HEK293T (cell line): ENCODE data around the gene EPRS1.
"Not testable (repeated sequence)": the region's sequence is repeated elsewhere in the genome, so short reads cannot be mapped to it uniquely, and the experiment has no call there.

Source experiments
- CTCF ChIA-PET: fragments of 350-600 bp; formaldehyde crosslinking; extraction: SDS; loops from one replicate; lab custom pipeline; 2021; ENCODE audit warnings: antibody characterized with exemption, inconsistent platforms; lab: Yijun Ruan, JAX
- POLR2A ChIA-PET: fragments of 350-600 bp; formaldehyde crosslinking; extraction: SDS; loops from one replicate; lab custom pipeline; 2020; ENCODE audit warnings: antibody characterized with exemption, inconsistent platforms; lab: Yijun Ruan, JAX
- DNase-seq: peaks from one replicate; pipeline ENCODE4 v3.0.0; 2012; ENCODE audit warnings: mixed read lengths; ENCODE audit errors: extremely low spot score
- ARNT ChIP-seq: fragments of 450-650 bp; IDR thresholded peaks from 2 replicates; pipeline ENCODE4 v1.6.1; 2017; ENCODE audit warnings: mild to moderate bottlenecking
- BHLHE40 ChIP-seq: fragments of 450-650 bp; IDR thresholded peaks from 2 replicates; pipeline ENCODE4 v1.6.1; 2016; ENCODE audit warnings: mild to moderate bottlenecking, moderate library complexity, borderline replicate concordance
- CTBP1 ChIP-seq: fragments of 450-650 bp; IDR thresholded peaks from 2 replicates; pipeline ENCODE4 v1.6.1; 2016; ENCODE audit warnings: borderline replicate concordance
- ELF4 ChIP-seq: fragments of 450-650 bp; IDR thresholded peaks from 2 replicates; pipeline ENCODE4 v1.6.1; 2017; ENCODE audit warnings: antibody characterized with exemption
- FOXA1 ChIP-seq: fragments of 450-650 bp; IDR thresholded peaks from 2 replicates; pipeline ENCODE4 v1.6.1; 2016; ENCODE audit warnings: mild to moderate bottlenecking
- FOXK2 ChIP-seq: fragments of 450-650 bp; IDR thresholded peaks from 2 replicates; pipeline ENCODE4 v1.6.1; 2016; ENCODE audit warnings: mild to moderate bottlenecking
- FOXM1 ChIP-seq: fragments of 450-650 bp; IDR thresholded peaks from 2 replicates; pipeline ENCODE4 v1.6.1; 2017; ENCODE audit warnings: mild to moderate bottlenecking, borderline replicate concordance
- HDGF ChIP-seq: fragments of 450-650 bp; IDR thresholded peaks from 2 replicates; pipeline ENCODE4 v1.6.1; 2017; ENCODE audit warnings: antibody characterized with exemption, borderline replicate concordance
- L3MBTL2 ChIP-seq: fragments of 450-650 bp; conservative IDR thresholded peaks from 2 replicates; pipeline ENCODE4 v1.6.1; 2016; ENCODE audit warnings: mild to moderate bottlenecking
- LEF1 ChIP-seq: fragments of 450-650 bp; IDR thresholded peaks from 2 replicates; pipeline ENCODE4 v1.6.1; 2017; ENCODE audit warnings: mild to moderate bottlenecking, borderline replicate concordance
- NFRKB ChIP-seq: fragments of 450-650 bp; IDR thresholded peaks from 2 replicates; pipeline ENCODE4 v1.6.1; 2016; ENCODE audit warnings: mild to moderate bottlenecking, moderate library complexity
- PKNOX1 ChIP-seq: fragments of 450-650 bp; IDR thresholded peaks from 2 replicates; pipeline ENCODE4 v1.6.1; 2016
- SP1 ChIP-seq: fragments of 450-650 bp; IDR thresholded peaks from 2 replicates; pipeline ENCODE4 v1.6.1; 2017
- SUZ12 ChIP-seq: fragments of 450-650 bp; IDR thresholded peaks from 2 replicates; pipeline ENCODE4 v1.6.1; 2016; ENCODE audit warnings: mild to moderate bottlenecking
- TARDBP ChIP-seq: fragments of 450-650 bp; IDR thresholded peaks from 2 replicates; pipeline ENCODE4 v1.6.1; 2016
- ZNF384 ChIP-seq: fragments of 450-650 bp; IDR thresholded peaks from 2 replicates; pipeline ENCODE4 v1.6.1; 2016

EPRS1 gene

GRCh38 chr1:220086261-220086686 is 40.0 kb upstream of the EPRS1 start:
- DNase-seq, POLR2A ChIA-PET, CTCF ChIA-PET: not testable (repeated sequence)
- TF ChIP-seq ZNF384 = peak; percentile 28; the same call in 1 of the 2 replicates

DNA sequence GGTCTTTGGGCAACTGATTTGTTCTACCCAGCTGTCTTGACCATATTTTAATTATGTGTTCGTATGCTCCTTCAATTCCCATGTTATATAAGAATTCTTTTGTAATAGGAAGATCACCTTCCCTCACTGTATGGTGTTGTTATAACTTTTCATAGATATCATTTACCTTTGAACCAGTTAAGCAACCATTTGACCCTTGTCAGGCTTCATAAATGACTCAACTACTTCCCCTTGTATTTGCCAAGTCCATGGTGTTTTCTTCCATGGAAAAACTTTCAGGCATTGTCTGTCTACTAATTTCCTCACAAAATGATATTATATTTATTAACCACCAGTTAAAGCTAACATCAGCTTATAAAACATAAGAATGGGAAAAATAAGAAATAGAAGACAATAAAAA is 38.2 kb upstream of the EPRS1 start:
- POLR2A ChIA-PET = interaction anchor here (0.6 kb wide), 1 partner anchor 9 kb away, joined by 3 read pairs; the partner anchor contains the start of gene IARS2
- no peak for DNase-seq
- CTCF ChIA-PET = no interaction called here
- TF ChIP-seq L3MBTL2 (no peak), ZNF384 (no peak), LEF1 (no peak), SUZ12 (no peak), ARNT (no peak), CTBP1 (no peak), SP1 (no peak), TARDBP (no peak), FOXM1 (no peak), FOXA1 (no peak), PKNOX1 (no peak), FOXK2 (no peak), ELF4 (no peak), NFRKB (no peak)

GRCh38 chr1:220077887-220078286 is 31.6 kb upstream of the EPRS1 start:
- ChIA-PET POLR2A (no interaction called here), CTCF (no interaction called here)
- TF ChIP-seq L3MBTL2 (no peak), FOXM1 (no peak), TARDBP (no peak), LEF1 (no peak), ZNF384 (no peak), SUZ12 (no peak), FOXA1 (no peak), ARNT (no peak), HDGF (no peak), NFRKB (no peak), SP1 (no peak), CTBP1 (no peak), PKNOX1 (no peak), BHLHE40 (no peak), FOXK2 (no peak), ELF4 (no peak)
- DNase-seq = no peak

GRCh38 chr1:220076861-220077762 is 30.8 kb upstream of the EPRS1 start:
- ChIA-PET POLR2A (no interaction called here), CTCF (no interaction called here)
- no peak for DNase-seq
- no peak for TF ChIP-seq SP1
- no peak for TF ChIP-seq HDGF
- TF ChIP-seq FOXK2 = no peak
- no peak for TF ChIP-seq FOXM1

DNA sequence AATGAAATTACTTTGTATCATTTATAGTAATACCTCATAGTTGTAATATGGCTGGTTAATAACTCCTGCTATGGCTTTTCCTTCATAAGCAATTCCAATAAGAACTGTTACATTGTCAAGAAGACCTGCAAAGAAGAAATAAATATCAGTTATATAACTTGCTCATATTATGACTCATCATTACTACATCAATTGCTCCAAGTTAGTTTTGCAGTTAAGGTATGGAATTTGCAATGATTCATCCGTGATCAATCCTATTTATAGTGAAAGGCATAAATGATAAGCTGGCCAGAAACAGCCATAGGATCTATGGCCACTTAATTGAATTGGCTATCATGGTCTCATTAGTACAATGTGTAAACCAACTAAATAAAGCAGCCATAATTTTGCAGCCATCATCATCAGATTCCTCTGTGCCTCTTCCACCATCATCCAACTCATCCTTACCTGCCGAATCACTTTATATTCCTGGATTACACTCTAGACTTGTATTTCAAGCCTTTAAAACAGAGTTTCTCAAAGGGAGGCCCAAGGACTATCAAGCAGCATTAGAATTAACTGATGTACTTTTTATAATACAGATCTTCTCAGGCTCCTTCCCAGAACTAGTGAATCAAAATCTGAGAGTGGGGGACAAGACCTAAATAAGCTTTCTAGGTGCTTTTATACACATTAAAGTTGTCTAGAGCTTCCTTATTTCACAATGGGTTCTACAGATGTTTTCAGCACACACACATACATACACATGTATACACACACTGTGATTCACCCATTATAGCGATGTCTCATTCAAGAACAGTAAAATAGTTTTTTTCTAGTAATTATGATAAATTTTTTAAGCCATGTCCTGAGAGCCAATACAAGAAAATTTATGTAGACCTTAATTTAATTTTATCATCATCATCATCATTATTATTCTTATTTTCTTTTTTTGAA is 21.2 kb upstream of the EPRS1 start:
- TF ChIP-seq BHLHE40 (no peak), ZNF384 (no peak), FOXA1 (no peak), TARDBP (no peak), FOXK2 (no peak), ELF4 (no peak), PKNOX1 (no peak), NFRKB (no peak), SUZ12 (no peak), CTBP1 (no peak), SP1 (no peak), FOXM1 (no peak), HDGF (no peak), ARNT (no peak), L3MBTL2 (no peak), LEF1 (no peak)
- ChIA-PET POLR2A (no interaction called here), CTCF (no interaction called here)
- DNase-seq = no peak

DNA sequence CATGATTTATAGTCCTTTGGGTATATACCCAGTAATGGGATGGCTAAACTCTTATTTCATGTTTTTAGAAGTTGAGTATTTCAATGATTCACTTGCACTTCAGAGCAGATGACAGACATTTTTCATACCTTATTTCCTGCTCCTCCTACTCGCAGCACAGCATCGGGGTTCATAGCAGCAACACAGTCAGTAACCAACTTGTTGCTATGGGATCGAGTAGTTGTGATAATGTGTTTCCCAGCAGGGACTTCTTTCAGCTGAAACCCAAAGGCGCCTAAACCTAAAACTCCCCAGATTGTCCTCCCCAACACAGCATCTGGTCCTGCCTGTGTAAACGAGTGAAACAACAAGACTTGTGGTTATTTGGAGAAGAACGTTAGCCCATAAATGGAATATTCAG is 16.3 kb upstream of the EPRS1 start:
- CTCF ChIA-PET = no interaction called here

More for the DNA sequence above, 16.3 kb upstream of the EPRS1 start:
- POLR2A ChIA-PET = no interaction called here
- no peak for TF ChIP-seq NFRKB
- TF ChIP-seq CTBP1 = no peak
- TF ChIP-seq FOXM1 = no peak
- TF ChIP-seq SUZ12 = no peak
- TF ChIP-seq BHLHE40 = no peak
- TF ChIP-seq TARDBP = no peak
- no peak for TF ChIP-seq L3MBTL2
- TF ChIP-seq ARNT = no peak
- no peak for TF ChIP-seq FOXK2
- TF ChIP-seq HDGF = no peak
- TF ChIP-seq FOXA1 = no peak
- no peak for TF ChIP-seq SP1
- no peak for DNase-seq
